Measurements from ENCODE around the gene TPPP3.
A peak's percentile ranks its signal among the peaks of the same experiment; 100 is the strongest.

Gene TPPP3

DNA sequence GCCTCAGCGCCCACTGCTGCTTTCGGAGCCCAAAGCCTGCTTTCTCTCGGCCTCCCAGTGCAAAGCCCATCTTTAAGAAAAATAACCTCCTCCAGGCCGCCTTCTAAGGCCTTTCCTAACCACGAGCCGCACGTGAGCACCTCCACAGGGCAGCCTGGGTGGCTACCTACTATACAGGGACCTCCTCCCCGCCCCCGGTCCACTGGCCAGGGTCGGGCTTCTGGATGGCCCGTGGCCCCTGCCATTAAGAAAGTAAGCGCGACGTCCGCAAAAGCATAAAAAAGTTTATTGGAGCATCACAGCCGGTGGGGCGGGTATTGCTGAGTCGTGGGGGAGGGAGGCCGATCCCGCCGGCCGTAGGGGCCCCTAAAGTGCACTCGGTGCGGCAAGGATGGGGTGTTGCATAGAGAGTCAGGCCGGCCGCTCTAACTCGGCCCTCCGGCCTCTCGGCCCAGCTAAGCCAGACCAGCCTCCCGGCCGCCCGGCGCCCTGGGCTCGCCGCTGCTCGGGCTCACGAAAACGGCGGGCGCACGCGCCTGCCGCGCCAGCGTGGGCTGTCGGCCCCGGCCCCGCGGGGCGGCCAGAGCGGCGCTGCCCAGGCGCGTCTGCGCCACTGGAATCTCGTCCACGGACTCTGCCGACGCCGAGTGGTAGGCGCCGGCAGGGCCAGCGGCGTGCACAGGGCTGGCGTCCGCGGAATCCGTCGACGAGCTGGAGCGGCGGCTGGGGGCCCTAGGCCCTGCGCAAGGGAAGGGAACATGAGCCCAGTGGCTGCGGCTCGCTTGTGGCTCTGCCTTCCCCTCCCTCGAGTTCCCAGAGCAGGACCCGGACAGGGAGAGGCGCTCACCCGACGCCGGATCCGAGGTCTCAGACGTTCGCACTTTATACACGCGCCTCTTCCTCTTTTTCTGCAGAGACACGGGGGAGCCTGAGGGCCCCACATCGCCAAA lies 1.1 kb upstream of the TPPP3 start:
- Histone ChIP-seq H2AFZ (ENCODE audit: low read length) (no peak overlapping the region), H3K9me3 (replicated peaks; ENCODE audit: insufficient read depth, low read length) (no peaks in the 10 kb centered on the region), H3K79me2 (ENCODE audit: low read length) (no peaks in the 10 kb centered on the region), H3K36me3 (replicated peaks; ENCODE audit: insufficient read depth, low read length) (no peaks in the 10 kb centered on the region), H3K4me2 (ENCODE audit: low read depth, low read length) (no peak overlapping the region), H3F3A (ENCODE audit: insufficient read depth, low read length) (no peaks in the 10 kb centered on the region), H3K9ac (ENCODE audit: low read length) (no peak overlapping the region), H3K9me2 (replicated peaks; ENCODE audit: insufficient read depth, low read length) (no peaks in the 10 kb centered on the region), H3K27me3 (replicated peaks; ENCODE audit: insufficient read depth, low read length) (peaks cover 36% of the 10 kb centered on the region), H4K20me1 (ENCODE audit: insufficient read depth, low read length) (no peaks in the 10 kb centered on the region), H3K4me1 (ENCODE audit: low read length) (no peaks in the 10 kb centered on the region), H3K4me3 (ENCODE audit: low read length) (no peak overlapping the region), H3K27ac (ENCODE audit: low read length) (no peak overlapping the region)
- no peak for TF ChIP-seq EZH2 (optimal IDR thresholded peaks at IDR 0.05; ENCODE audit: low read depth, low read length)
- no peak; the same call in 1 of the 2 replicates for TF ChIP-seq EZH2phosphoT487 (IDR thresholded peaks at IDR 0.05; ENCODE audit: low read length)
- TF ChIP-seq, protein P1, sequence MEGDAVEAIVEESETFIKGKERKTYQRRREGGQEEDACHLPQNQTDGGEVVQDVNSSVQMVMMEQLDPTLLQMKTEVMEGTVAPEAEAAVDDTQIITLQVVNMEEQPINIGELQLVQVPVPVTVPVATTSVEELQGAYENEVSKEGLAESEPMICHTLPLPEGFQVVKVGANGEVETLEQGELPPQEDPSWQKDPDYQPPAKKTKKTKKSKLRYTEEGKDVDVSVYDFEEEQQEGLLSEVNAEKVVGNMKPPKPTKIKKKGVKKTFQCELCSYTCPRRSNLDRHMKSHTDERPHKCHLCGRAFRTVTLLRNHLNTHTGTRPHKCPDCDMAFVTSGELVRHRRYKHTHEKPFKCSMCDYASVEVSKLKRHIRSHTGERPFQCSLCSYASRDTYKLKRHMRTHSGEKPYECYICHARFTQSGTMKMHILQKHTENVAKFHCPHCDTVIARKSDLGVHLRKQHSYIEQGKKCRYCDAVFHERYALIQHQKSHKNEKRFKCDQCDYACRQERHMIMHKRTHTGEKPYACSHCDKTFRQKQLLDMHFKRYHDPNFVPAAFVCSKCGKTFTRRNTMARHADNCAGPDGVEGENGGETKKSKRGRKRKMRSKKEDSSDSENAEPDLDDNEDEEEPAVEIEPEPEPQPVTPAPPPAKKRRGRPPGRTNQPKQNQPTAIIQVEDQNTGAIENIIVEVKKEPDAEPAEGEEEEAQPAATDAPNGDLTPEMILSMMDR (IDR thresholded peaks at IDR 0.05; ENCODE audit: low read length), result no peak
- no peak for DNase-seq

DNA sequence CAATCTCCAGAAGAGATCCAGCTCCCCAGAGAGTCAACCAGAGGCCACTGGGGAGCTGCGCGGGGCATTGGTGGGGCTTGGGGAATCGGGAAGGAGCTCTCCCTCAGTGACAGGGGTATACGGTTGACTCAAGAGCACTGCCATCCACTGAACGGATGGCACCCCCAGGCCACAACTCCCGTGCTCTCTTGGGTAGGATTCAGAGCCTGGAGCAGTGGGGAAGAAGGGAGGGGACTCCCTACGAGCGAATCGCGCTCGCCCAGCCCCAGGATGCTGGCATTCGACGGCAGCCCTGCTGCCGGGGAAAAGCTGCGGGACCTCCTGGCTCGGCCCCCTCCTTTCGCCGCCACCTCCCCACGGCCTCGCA lies 473 bp upstream of the TPPP3 start:
- H3K9me2 ChIP-seq (replicated peaks; ENCODE audit: insufficient read depth, low read length), result no peaks in the 10 kb centered on the region
- H3K4me3 ChIP-seq (ENCODE audit: low read length), result no peak overlapping the region
- no peak for DNase-seq
- H3F3A ChIP-seq (ENCODE audit: insufficient read depth, low read length), result no peaks in the 10 kb centered on the region
- no peaks in the 10 kb centered on the region for H3K4me1 ChIP-seq (ENCODE audit: low read length)
- H3K27me3 ChIP-seq (replicated peaks; ENCODE audit: insufficient read depth, low read length), result peaks cover 36% of the 10 kb centered on the region
- H3K9ac ChIP-seq (ENCODE audit: low read length), result no peak overlapping the region
- H3K27ac ChIP-seq (ENCODE audit: low read length), result no peak overlapping the region
- no peaks in the 10 kb centered on the region for H3K9me3 ChIP-seq (replicated peaks; ENCODE audit: insufficient read depth, low read length)
- TF ChIP-seq EZH2phosphoT487 (IDR thresholded peaks at IDR 0.05; ENCODE audit: low read length), result no peak
- TF ChIP-seq EZH2 (optimal IDR thresholded peaks at IDR 0.05; ENCODE audit: low read depth, low read length), result no peak
- TF ChIP-seq, protein P1 (IDR thresholded peaks at IDR 0.05; ENCODE audit: low read length), result no peak
- H2AFZ ChIP-seq (ENCODE audit: low read length), result no peak overlapping the region
- no peaks in the 10 kb centered on the region for H4K20me1 ChIP-seq (ENCODE audit: insufficient read depth, low read length)
- H3K36me3 ChIP-seq (replicated peaks; ENCODE audit: insufficient read depth, low read length), result no peaks in the 10 kb centered on the region
- peak overlapping the region; percentile 49; the same call in 1 of the 2 replicates for H3K4me2 ChIP-seq (ENCODE audit: low read depth, low read length)
- no peaks in the 10 kb centered on the region for H3K79me2 ChIP-seq (ENCODE audit: low read length)

DNA sequence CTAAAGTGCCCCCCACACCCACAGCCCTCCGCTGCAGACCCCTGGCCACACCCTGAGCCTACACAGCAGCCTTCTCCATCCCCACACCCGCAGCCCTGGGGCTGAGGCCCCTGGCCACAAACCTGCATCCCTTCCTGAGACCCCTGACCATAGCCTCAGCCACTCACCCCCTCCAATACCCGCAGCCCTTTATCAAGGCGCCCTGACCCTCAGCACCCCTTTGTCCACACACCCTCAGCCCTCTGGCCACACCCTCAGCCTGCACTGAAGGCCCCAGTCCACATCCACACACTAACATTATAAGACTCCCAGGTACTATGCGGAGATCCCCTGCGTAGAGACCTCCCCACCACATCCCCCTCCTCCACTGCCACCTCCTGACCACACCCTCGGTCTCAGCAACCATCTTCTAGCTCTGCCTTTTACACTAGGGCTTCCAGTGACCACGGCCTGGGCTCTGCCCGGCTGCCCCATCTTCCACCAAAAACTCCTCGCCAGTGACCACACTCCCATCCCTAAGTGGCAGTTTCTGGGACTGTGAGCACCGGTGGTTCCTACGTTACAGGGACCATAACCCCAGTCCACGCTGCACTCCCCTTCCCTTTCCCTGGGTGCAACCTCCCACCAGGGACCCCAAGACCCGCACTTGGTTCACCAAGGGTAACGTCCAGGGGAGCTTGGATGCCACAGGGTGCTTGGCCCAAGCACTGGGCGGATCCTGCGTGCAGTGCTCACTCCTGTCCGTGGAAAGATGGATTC lies 818 bp downstream of the TPPP3 start:
- H3K9me2 ChIP-seq (replicated peaks; ENCODE audit: insufficient read depth, low read length), result no peaks in the 10 kb centered on the region
- no peaks in the 10 kb centered on the region for H3K4me1 ChIP-seq (ENCODE audit: low read length)
- TF ChIP-seq EZH2 (optimal IDR thresholded peaks at IDR 0.05; ENCODE audit: low read depth, low read length), result no peak
- TF ChIP-seq, protein P1 (IDR thresholded peaks at IDR 0.05; ENCODE audit: low read length), result no peak
- no peak for TF ChIP-seq EZH2phosphoT487 (IDR thresholded peaks at IDR 0.05; ENCODE audit: low read length)
- H3K4me2 ChIP-seq (ENCODE audit: low read depth, low read length), result no peak overlapping the region
- no peak for DNase-seq
- H3K27ac ChIP-seq (ENCODE audit: low read length), result no peak overlapping the region
- H3K36me3 ChIP-seq (replicated peaks; ENCODE audit: insufficient read depth, low read length), result no peaks in the 10 kb centered on the region
- no peaks in the 10 kb centered on the region for H3K9me3 ChIP-seq (replicated peaks; ENCODE audit: insufficient read depth, low read length)
- peaks cover 36% of the 10 kb centered on the region for H3K27me3 ChIP-seq (replicated peaks; ENCODE audit: insufficient read depth, low read length)
- H2AFZ ChIP-seq (ENCODE audit: low read length), result no peak overlapping the region
- H3F3A ChIP-seq (ENCODE audit: insufficient read depth, low read length), result no peaks in the 10 kb centered on the region
- no peaks in the 10 kb centered on the region for H3K79me2 ChIP-seq (ENCODE audit: low read length)
- no peak overlapping the region for H3K9ac ChIP-seq (ENCODE audit: low read length)
- no peaks in the 10 kb centered on the region for H4K20me1 ChIP-seq (ENCODE audit: insufficient read depth, low read length)
- no peak overlapping the region for H3K4me3 ChIP-seq (ENCODE audit: low read length)

All from MM.1S (cell line).